HL-60 (cell line): ENCODE results near the gene MTPN.

Experiments
- DNase-seq, 2 experiments: peaks; one replicate each; pipeline ENCODE4 v3.0.0-alpha.2; 2010 to 2020; ENCODE audit warnings: low read depth in 1 of 2, low spot score in 1 of 2
- H3K27ac ChIP-seq: fragments of 250-450 bp; sonication (Bioruptor Pico); replicated peaks from 2 replicates; pipeline ENCODE4 v1.5.1; 2020; ENCODE audit warnings: mild to moderate bottlenecking, moderate library complexity
- H3K27me3 ChIP-seq: fragments of 250-450 bp; sonication (Bioruptor Pico); 2 replicates; pipeline ENCODE4 v1.5.1; 2021; ENCODE audit warnings: mild to moderate bottlenecking, moderate library complexity; ENCODE audit not compliant: insufficient read depth, poor library complexity, severe bottlenecking
- H3K4me3 ChIP-seq: replicated peaks from 2 replicates; pipeline ENCODE4 v1.5.1; 2011; ENCODE audit warnings: mild to moderate bottlenecking, control low read depth, low read length; ENCODE audit not compliant: insufficient read depth
- GABPA ChIP-seq: IDR thresholded peaks from 2 replicates; pipeline ENCODE4 v1.6.1; 2012; ENCODE audit warnings: low read depth
- POLR2AphosphoS5 ChIP-seq: IDR thresholded peaks from 2 replicates; pipeline ENCODE4 v1.6.1; 2012; ENCODE audit warnings: low read depth
- REST ChIP-seq: IDR thresholded peaks from 2 replicates; pipeline ENCODE4 v1.6.1; 2012; ENCODE audit warnings: low read depth; ENCODE audit not compliant: insufficient replicate concordance
- SPI1 ChIP-seq: IDR thresholded peaks from 2 replicates; pipeline ENCODE4 v1.6.1; 2012; ENCODE audit warnings: low read depth, mild to moderate bottlenecking, borderline replicate concordance
- TF ChIP-seq, protein P1 (sequence below): IDR thresholded peaks from one replicate; pipeline ENCODE4 v1.5.1; 2011; ENCODE audit warnings: low read length, control low read depth, inconsistent platforms; ENCODE audit not compliant: insufficient read depth

The MTPN gene

GRCh38 chr7:135901585-135902540 lies 75.3 kb downstream of the MTPN start:
- no peaks in the 10 kb centered on the region for H3K27me3 ChIP-seq
- no peak for DNase-seq
- TF ChIP-seq GABPA (no peak), SPI1 (no peak), POLR2AphosphoS5 (no peak), REST (no peak)
- TF ChIP-seq, protein P1, sequence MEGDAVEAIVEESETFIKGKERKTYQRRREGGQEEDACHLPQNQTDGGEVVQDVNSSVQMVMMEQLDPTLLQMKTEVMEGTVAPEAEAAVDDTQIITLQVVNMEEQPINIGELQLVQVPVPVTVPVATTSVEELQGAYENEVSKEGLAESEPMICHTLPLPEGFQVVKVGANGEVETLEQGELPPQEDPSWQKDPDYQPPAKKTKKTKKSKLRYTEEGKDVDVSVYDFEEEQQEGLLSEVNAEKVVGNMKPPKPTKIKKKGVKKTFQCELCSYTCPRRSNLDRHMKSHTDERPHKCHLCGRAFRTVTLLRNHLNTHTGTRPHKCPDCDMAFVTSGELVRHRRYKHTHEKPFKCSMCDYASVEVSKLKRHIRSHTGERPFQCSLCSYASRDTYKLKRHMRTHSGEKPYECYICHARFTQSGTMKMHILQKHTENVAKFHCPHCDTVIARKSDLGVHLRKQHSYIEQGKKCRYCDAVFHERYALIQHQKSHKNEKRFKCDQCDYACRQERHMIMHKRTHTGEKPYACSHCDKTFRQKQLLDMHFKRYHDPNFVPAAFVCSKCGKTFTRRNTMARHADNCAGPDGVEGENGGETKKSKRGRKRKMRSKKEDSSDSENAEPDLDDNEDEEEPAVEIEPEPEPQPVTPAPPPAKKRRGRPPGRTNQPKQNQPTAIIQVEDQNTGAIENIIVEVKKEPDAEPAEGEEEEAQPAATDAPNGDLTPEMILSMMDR = no peak
- no peak overlapping the region for H3K27ac ChIP-seq
- no peak overlapping the region for H3K4me3 ChIP-seq

DNA sequence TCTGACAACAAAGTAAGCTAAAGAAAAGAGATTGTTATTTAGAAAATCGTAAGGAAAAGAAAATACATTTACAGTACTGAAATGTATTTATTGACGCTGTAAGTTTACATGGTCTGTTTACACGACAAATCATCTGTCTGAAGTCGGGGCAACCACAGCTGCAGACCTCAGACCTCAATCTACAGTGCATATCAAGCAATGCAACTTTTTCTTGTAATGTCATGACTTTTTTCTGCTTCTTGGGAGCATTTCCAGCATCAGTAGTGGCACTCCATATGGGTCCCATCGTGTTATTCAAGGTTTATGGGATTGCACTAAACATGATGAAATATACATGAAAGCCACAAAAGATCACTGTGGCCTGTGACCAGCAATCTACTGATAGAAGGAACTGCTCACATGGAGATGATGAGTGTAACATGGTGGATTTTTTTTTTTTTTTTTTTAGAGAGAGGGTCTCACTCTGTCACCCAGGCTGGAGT lies 77.1 kb downstream of the MTPN start:
- no peak overlapping the region for H3K4me3 ChIP-seq
- no peak for DNase-seq
- no peak overlapping the region for H3K27ac ChIP-seq
- no peaks in the 10 kb centered on the region for H3K27me3 ChIP-seq
- TF ChIP-seq GABPA (no peak), REST (no peak), POLR2AphosphoS5 (no peak), SPI1 (no peak)
- TF ChIP-seq, protein P1 = no peak

DNA sequence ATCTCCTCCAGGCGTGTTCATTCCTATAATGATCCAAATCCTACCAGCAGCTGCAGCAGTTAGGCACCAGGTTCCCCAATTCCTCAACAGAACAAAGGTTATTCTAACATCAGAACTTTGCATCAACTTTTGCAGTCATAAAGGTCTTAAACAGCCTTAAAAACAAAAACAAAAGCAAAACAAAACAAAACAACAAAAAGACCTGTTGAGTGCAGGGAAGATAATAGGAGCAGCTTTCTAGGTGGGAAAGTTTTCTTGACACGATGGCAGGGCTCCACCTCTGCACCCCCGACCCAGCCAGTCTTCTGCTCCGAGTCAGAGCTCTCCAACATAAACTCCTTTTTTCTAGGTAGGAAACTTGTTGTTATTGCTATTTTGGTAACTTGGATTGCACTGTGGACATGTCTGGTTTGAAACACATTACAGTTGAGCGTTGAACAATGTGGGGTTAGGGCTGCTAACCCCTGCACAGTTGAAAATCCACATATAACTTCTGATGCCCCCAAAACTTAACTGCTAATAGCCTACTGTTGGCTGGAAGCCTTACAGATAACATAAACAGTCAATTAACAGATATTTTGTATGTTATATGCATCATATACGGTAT lies 77.6 kb downstream of the MTPN start:
- no peak for DNase-seq
- TF ChIP-seq GABPA = no peak
- no peak for TF ChIP-seq SPI1
- no peak for TF ChIP-seq POLR2AphosphoS5
- TF ChIP-seq, protein P1 = no peak
- no peak for TF ChIP-seq REST
- Histone ChIP-seq H3K27me3 (no peaks in the 10 kb centered on the region), H3K27ac (no peak overlapping the region), H3K4me3 (no peak overlapping the region)
